Body of pancreas (tissue), 4 donors: ENCODE results near the gene SUSD4. TPM values are rescaled to one million over a fixed set of nuclear protein-coding genes. Genes with fewer than 3 reads are reported as not detected.

Experiments used
- ATAC-seq: fragments of 150-250 bp; one replicate; pipeline ENCODE4 v1.9.1; 2016
- DNase-seq, 4 donors: peaks; one replicate each; pipeline ENCODE4 v3.0.0-alpha.2; 2019
- H3K27ac ChIP-seq, 4 donors: fragments of 200-600 bp; sonication (generic); 1 replicate in 3 of 4; 2 replicates in 1 of 4; pipeline versions ENCODE4 v1.5.1 to v1.6.1; 2016 to 2019; ENCODE audit warnings: mild to moderate bottlenecking in 1 of 4, mixed read lengths in 1 of 4, moderate library complexity in 1 of 4
- H3K27me3 ChIP-seq, 2 donors: fragments of 200-600 bp; sonication (generic); one replicate each; pipeline ENCODE4 v1.6.0; 2016; ENCODE audit warnings: mild to moderate bottlenecking in 1 of 2
- H3K36me3 ChIP-seq, 2 donors: fragments of 200-600 bp; sonication (generic); replicated peaks in 1 of 2; 2 replicates each; pipeline ENCODE4 v1.5.1; 2016; ENCODE audit warnings: low read depth in 2 of 2; ENCODE audit not compliant: insufficient read depth in 1 of 2
- H3K4me1 ChIP-seq: fragments of 200-600 bp; sonication (generic); one replicate; pipeline ENCODE4 v1.6.0; 2016
- H3K4me3 ChIP-seq, 2 donors: fragments of 200-600 bp; sonication (generic); 1 replicate in 1 of 2; 2 replicates in 1 of 2; pipeline ENCODE4 v1.5.1; 2016 to 2019
- H3K9me3 ChIP-seq, 3 donors: fragments of 200-600 bp; sonication (generic); 1 replicate in 2 of 3; 2 replicates in 1 of 3; pipeline ENCODE4 v1.5.1; 2016
- CTCF ChIP-seq, 7 experiments: fragments of 450-650 bp in 4 of 7; fragments of 200-600 bp in 3 of 7; sonication (generic) in 3 of 7; IDR thresholded peaks; one replicate each; pipeline ENCODE4 v1.5.1; 2016 to 2019; ENCODE audit warnings: antibody characterized with exemption in 7 of 7
- POLR2A ChIP-seq, 3 donors: fragments of 450-650 bp; IDR thresholded peaks; one replicate each; pipeline ENCODE4 v1.6.1; 2016; ENCODE audit warnings: antibody characterized with exemption in 3 of 3, mild to moderate bottlenecking in 2 of 3
- WGBS, 2 donors: methylation state at CpG; one replicate each; pipeline ENCODE4 v1.1.5; 2017; 5-methylcytosine and 5-hydroxymethylcytosine counted together
- intact Hi-C: fragments of 100-400 bp; cut with DNase I; formaldehyde crosslinking; loops from one replicate; pipeline ENCODE4 v1.15.1; 2023
- total RNA-seq, 2 donors: library from RNA; depleted of rRNA; stranded (reverse); fragments of >200 nt; gene quantifications; one replicate each; pipeline ENCODE4 v1.1.0, GENCODE V29; 2016

SUSD4 gene
- total RNA-seq, 2 donors from 2014 or later = 3.6 to 18.1 TPM

GRCh38 chr1:223228931-223229528, 134.9 kb downstream of the SUSD4 start:
- DNase-seq (no peak), ATAC-seq (no peak)
- 91% methylated on average over 11 to 12 of the region's 12 CpGs for WGBS, 2 donors
- Histone ChIP-seq H3K9me3 (no peaks in the 10 kb centered on the region), H3K4me3 (no peak overlapping the region), H3K4me1 (no peaks in the 10 kb centered on the region), H3K27ac (no peak overlapping the region), H3K27me3 (no peaks in the 10 kb centered on the region), H3K36me3 (no peaks in the 10 kb centered on the region)
- TF ChIP-seq CTCF (IDR thresholded peaks at IDR 0.05) (no peak), POLR2A (IDR thresholded peaks at IDR 0.05) (no peak)
- intact Hi-C loops = no loop called here

- no peak for ATAC-seq
- no peak overlapping the region for H3K27ac ChIP-seq
- no peaks in the 10 kb centered on the region for H3K4me1 ChIP-seq
- no peak for TF ChIP-seq CTCF (IDR thresholded peaks at IDR 0.05)
- no peak for TF ChIP-seq POLR2A (IDR thresholded peaks at IDR 0.05)
- WGBS, 2 donors = 94 to 100% methylated on average over 2 of the region's 2 CpGs
- no peaks in the 10 kb centered on the region for H3K36me3 ChIP-seq
- intact Hi-C loops = no loop called here
- H3K27me3 ChIP-seq = no peaks in the 10 kb centered on the region
- DNase-seq = no peak
- H3K4me3 ChIP-seq = no peak overlapping the region
- H3K9me3 ChIP-seq = no peaks in the 10 kb centered on the region
Observed at GRCh38 chr1:223228201-223228600, 135.8 kb downstream of the SUSD4 start.

- WGBS, 2 donors = 84 to 92% methylated on average over 7 to 12 of the region's 12 CpGs
- intact Hi-C loops = no loop called here
Observed at GRCh38 chr1:223227486-223228196, 136.3 kb downstream of the SUSD4 start.

GRCh38 chr1:223227031-223227430, 136.9 kb downstream of the SUSD4 start:
- Histone ChIP-seq H3K27ac (no peak overlapping the region), H3K36me3 (no peaks in the 10 kb centered on the region), H3K27me3 (no peaks in the 10 kb centered on the region), H3K9me3 (no peaks in the 10 kb centered on the region), H3K4me1 (no peaks in the 10 kb centered on the region), H3K4me3 (no peak overlapping the region)
- intact Hi-C loops = no loop called here
- DNase-seq = no peak
- ATAC-seq = no peak
- 91 to 98% methylated on average over 3 of the region's 3 CpGs for WGBS, 2 donors
- TF ChIP-seq CTCF (IDR thresholded peaks at IDR 0.05) = no peak

More at GRCh38 chr1:223227486-223228196, 136.3 kb downstream of the SUSD4 start:
- no peak overlapping the region for H3K27ac ChIP-seq
- no peaks in the 10 kb centered on the region for H3K27me3 ChIP-seq
- H3K4me3 ChIP-seq = no peak overlapping the region
- H3K9me3 ChIP-seq = no peaks in the 10 kb centered on the region
- ATAC-seq (no peak), DNase-seq (no peak)
- no peaks in the 10 kb centered on the region for H3K36me3 ChIP-seq
- TF ChIP-seq POLR2A (IDR thresholded peaks at IDR 0.05) (no peak), CTCF (IDR thresholded peaks at IDR 0.05) (no peak)
- H3K4me1 ChIP-seq = no peaks in the 10 kb centered on the region

- ATAC-seq (no peak), DNase-seq (no peak)
- TF ChIP-seq POLR2A (IDR thresholded peaks at IDR 0.05) = no peak
- no peak for TF ChIP-seq CTCF (IDR thresholded peaks at IDR 0.05)
- Histone ChIP-seq H3K9me3 (no peaks in the 10 kb centered on the region), H3K4me3 (no peak overlapping the region), H3K27me3 (no peaks in the 10 kb centered on the region), H3K27ac (no peak overlapping the region), H3K36me3 (no peaks in the 10 kb centered on the region), H3K4me1 (no peaks in the 10 kb centered on the region)
- 89% methylated on average over 3 of the region's 3 CpGs for WGBS, 2 donors
- intact Hi-C loops = no loop called here
Observed at GRCh38 chr1:223226271-223226670, 137.7 kb downstream of the SUSD4 start.
